Loucy (cell line): Measurements from ENCODE around the gene PRLR.

ENCODE experiments used
- H2AFZ ChIP-seq: fragments of 200-600 bp; sonication (generic); 2 replicates; pipeline ENCODE4 v1.6.0; 2016; ENCODE audit warnings: antibody characterized with exemption, mild to moderate bottlenecking, low read length, moderate library complexity
- H3F3A ChIP-seq: fragments of 200-600 bp; 2 replicates; pipeline ENCODE4 v1.6.0; 2016; ENCODE audit warnings: antibody characterized with exemption, low read depth, mild to moderate bottlenecking
- H3K27me3 ChIP-seq: fragments of 200-600 bp; sonication (generic); 2 replicates; pipeline ENCODE4 v1.6.1; 2014; ENCODE audit warnings: low read length, mild to moderate bottlenecking; ENCODE audit not compliant: insufficient read depth, poor library complexity, severe bottlenecking
- H3K36me3 ChIP-seq: fragments of 200-600 bp; sonication (generic); 2 replicates; pipeline ENCODE4 v1.6.1; 2016; ENCODE audit warnings: low read length; ENCODE audit not compliant: insufficient read depth
- H3K4me1 ChIP-seq: fragments of 200-600 bp; sonication (generic); 2 replicates; pipeline ENCODE4 v1.5.1; 2014; ENCODE audit warnings: low read length, mild to moderate bottlenecking; ENCODE audit not compliant: insufficient read depth, poor library complexity, severe bottlenecking
- H3K4me2 ChIP-seq: fragments of 200-600 bp; sonication (generic); 2 replicates; pipeline ENCODE4 v1.6.0; 2014; ENCODE audit warnings: antibody characterized with exemption, low read length, low read depth, mild to moderate bottlenecking; ENCODE audit not compliant: poor library complexity, severe bottlenecking
- H3K4me3 ChIP-seq: fragments of 200-600 bp; sonication (generic); 2 replicates; pipeline ENCODE4 v1.5.1; 2014; ENCODE audit warnings: low read length, mild to moderate bottlenecking, mixed read lengths; ENCODE audit not compliant: poor library complexity, severe bottlenecking
- H3K79me2 ChIP-seq: fragments of 200-600 bp; sonication (generic); 2 replicates; pipeline ENCODE4 v1.6.1; 2014; ENCODE audit warnings: low read length; ENCODE audit not compliant: insufficient read depth
- H3K9ac ChIP-seq: fragments of 200-600 bp; sonication (generic); 2 replicates; pipeline ENCODE4 v1.6.0; 2014; ENCODE audit warnings: mild to moderate bottlenecking, low read depth, low read length, moderate library complexity; ENCODE audit not compliant: poor library complexity, severe bottlenecking
- H3K9me2 ChIP-seq: fragments of 200-600 bp; sonication (generic); replicated peaks from 2 replicates; pipeline ENCODE4 v1.6.1; 2016; ENCODE audit warnings: low read depth, low read length, mixed read lengths
- H3K9me3 ChIP-seq: fragments of 200-600 bp; sonication (generic); 2 replicates; pipeline ENCODE4 v1.6.1; 2014; ENCODE audit warnings: mild to moderate bottlenecking, antibody characterized with exemption, low read length, low read depth; ENCODE audit not compliant: insufficient read depth
- H4K20me1 ChIP-seq: fragments of 200-600 bp; sonication (generic); 2 replicates; pipeline ENCODE4 v1.6.0; 2014; ENCODE audit warnings: antibody characterized with exemption, low read length, mild to moderate bottlenecking; ENCODE audit not compliant: insufficient read depth, poor library complexity, severe bottlenecking
- CTCF ChIP-seq: fragments of 200-600 bp; sonication (generic); conservative IDR thresholded peaks from 2 replicates; pipeline ENCODE4 v1.5.1; 2014; ENCODE audit warnings: mild to moderate bottlenecking, antibody characterized with exemption, low read length
- EZH2phosphoT487 ChIP-seq: fragments of 200-600 bp; IDR thresholded peaks from 2 replicates; pipeline ENCODE4 v1.6.1; 2018; ENCODE audit warnings: antibody characterized with exemption, mild to moderate bottlenecking, moderate library complexity, borderline replicate concordance

Gene PRLR

GRCh38 chr5:35162848-35163709 lies 67.2 kb downstream of the PRLR start:
- H3K27me3 ChIP-seq, result no peaks in the 10 kb centered on the region
- H3K4me2 ChIP-seq, result no peak overlapping the region
- H3K79me2 ChIP-seq, result no peaks in the 10 kb centered on the region
- no peaks in the 10 kb centered on the region for H3K9me2 ChIP-seq
- H3K9me3 ChIP-seq, result no peaks in the 10 kb centered on the region
- no peaks in the 10 kb centered on the region for H4K20me1 ChIP-seq
- H3F3A ChIP-seq, result peaks cover 9% of the 10 kb centered on the region
- H3K36me3 ChIP-seq, result no peaks in the 10 kb centered on the region
- H2AFZ ChIP-seq, result peak overlapping the region; percentile 9; the same call in 1 of the 2 replicates
- H3K4me1 ChIP-seq, result peaks cover 66% of the 10 kb centered on the region
- H3K4me3 ChIP-seq, result no peak overlapping the region
- no peak overlapping the region for H3K9ac ChIP-seq
- TF ChIP-seq CTCF (no peak), EZH2phosphoT487 (no peak)

GRCh38 chr5:35161652-35162273 lies 68.5 kb downstream of the PRLR start:
- Histone ChIP-seq H3F3A (peaks cover 9% of the 10 kb centered on the region), H3K9ac (peak overlapping the region; percentile 59), H3K36me3 (no peaks in the 10 kb centered on the region), H3K9me2 (no peaks in the 10 kb centered on the region), H3K4me3 (peak overlapping the region; percentile 62), H3K4me1 (peaks cover 76% of the 10 kb centered on the region), H3K27me3 (no peaks in the 10 kb centered on the region), H4K20me1 (no peaks in the 10 kb centered on the region), H3K9me3 (no peaks in the 10 kb centered on the region), H3K79me2 (no peaks in the 10 kb centered on the region), H2AFZ (no peak overlapping the region), H3K4me2 (peak overlapping the region; percentile 84)
- TF ChIP-seq CTCF (no peak), EZH2phosphoT487 (no peak)

- Histone ChIP-seq H3K79me2 (no peaks in the 10 kb centered on the region), H3K9me3 (no peaks in the 10 kb centered on the region), H3K27me3 (no peaks in the 10 kb centered on the region), H3K4me2 (peak overlapping the region; percentile 84), H3K4me3 (peak overlapping the region; percentile 62), H3K9me2 (no peaks in the 10 kb centered on the region), H3K36me3 (no peaks in the 10 kb centered on the region), H4K20me1 (no peaks in the 10 kb centered on the region), H2AFZ (no peak overlapping the region), H3K4me1 (peaks cover 76% of the 10 kb centered on the region), H3F3A (peaks cover 9% of the 10 kb centered on the region), H3K9ac (peak overlapping the region; percentile 59)
- TF ChIP-seq EZH2phosphoT487, result no peak
- no peak for TF ChIP-seq CTCF
Measured at GRCh38 chr5:35160486-35161116, 69.7 kb downstream of the PRLR start.
